ENCODE measurements around the gene ZDHHC14. TPM values are rescaled to one million over a fixed set of nuclear protein-coding genes. Genes with fewer than 3 reads are reported as not detected.
A peak's percentile ranks its signal among the peaks of the same experiment; 100 is the strongest.

Gene ZDHHC14
- total RNA-seq, 4 donors from 2014 or later, result 7.3 to 14.4 (median 8.1) TPM

- no peak for ATAC-seq
- WGBS, 2 donors (ENCODE audit: low coverage in 1 of 2), result 67 to 88% methylated on average over 3 to 19 of the region's 25 CpGs
- Histone ChIP-seq H3K36me3 (no peaks in the 10 kb centered on the region), H3K27me3 (no peaks in the 10 kb centered on the region), H3K4me3 (peak overlapping the region in 1 of 2 donors; percentile 1), H3K9me3 (no peaks in the 10 kb centered on the region), H3K27ac (no peak overlapping the region), H3K4me1 (peaks cover 0 to 4% (median 0%) of the 10 kb centered on the region in 3 donors)
- TF ChIP-seq, protein P1, sequence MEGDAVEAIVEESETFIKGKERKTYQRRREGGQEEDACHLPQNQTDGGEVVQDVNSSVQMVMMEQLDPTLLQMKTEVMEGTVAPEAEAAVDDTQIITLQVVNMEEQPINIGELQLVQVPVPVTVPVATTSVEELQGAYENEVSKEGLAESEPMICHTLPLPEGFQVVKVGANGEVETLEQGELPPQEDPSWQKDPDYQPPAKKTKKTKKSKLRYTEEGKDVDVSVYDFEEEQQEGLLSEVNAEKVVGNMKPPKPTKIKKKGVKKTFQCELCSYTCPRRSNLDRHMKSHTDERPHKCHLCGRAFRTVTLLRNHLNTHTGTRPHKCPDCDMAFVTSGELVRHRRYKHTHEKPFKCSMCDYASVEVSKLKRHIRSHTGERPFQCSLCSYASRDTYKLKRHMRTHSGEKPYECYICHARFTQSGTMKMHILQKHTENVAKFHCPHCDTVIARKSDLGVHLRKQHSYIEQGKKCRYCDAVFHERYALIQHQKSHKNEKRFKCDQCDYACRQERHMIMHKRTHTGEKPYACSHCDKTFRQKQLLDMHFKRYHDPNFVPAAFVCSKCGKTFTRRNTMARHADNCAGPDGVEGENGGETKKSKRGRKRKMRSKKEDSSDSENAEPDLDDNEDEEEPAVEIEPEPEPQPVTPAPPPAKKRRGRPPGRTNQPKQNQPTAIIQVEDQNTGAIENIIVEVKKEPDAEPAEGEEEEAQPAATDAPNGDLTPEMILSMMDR (IDR thresholded peaks at IDR 0.05), result no peak
- TF ChIP-seq POLR2AphosphoS5 (IDR thresholded peaks at IDR 0.05) (no peak), POLR2A (IDR thresholded peaks at IDR 0.05) (no peak), EP300 (IDR thresholded peaks at IDR 0.05) (no peak)
Observed at GRCh38 chr6:157455731-157456523, 74.9 kb downstream of the ZDHHC14 start.

GRCh38 chr6:157456524-157456829, 75.5 kb downstream of the ZDHHC14 start:
- WGBS, 2 donors (ENCODE audit: low coverage in 1 of 2), result 71 to 73% methylated on average over 3 to 4 of the region's 4 CpGs

GRCh38 chr6:157457787-157458186, 76.8 kb downstream of the ZDHHC14 start:
- whole genome bisulfite sequencing, 2 donors (ENCODE audit: low coverage in 1 of 2), result 82 to 86% methylated on average over 4 to 6 of the region's 6 CpGs
- no peak overlapping the region for H3K27ac ChIP-seq

More at GRCh38 chr6:157456524-157456829, 75.5 kb downstream of the ZDHHC14 start:
- no peaks in the 10 kb centered on the region for H3K27me3 ChIP-seq
- H3K27ac ChIP-seq, result no peak overlapping the region
- TF ChIP-seq, protein P1 (IDR thresholded peaks at IDR 0.05), result no peak
- no peak for TF ChIP-seq POLR2AphosphoS5 (IDR thresholded peaks at IDR 0.05)
- no peak for TF ChIP-seq POLR2A (IDR thresholded peaks at IDR 0.05)
- TF ChIP-seq EP300 (IDR thresholded peaks at IDR 0.05), result no peak
- no peak for ATAC-seq
- H3K4me1 ChIP-seq, result peaks cover 0 to 10% (median 0%) of the 10 kb centered on the region in 3 donors
- no peaks in the 10 kb centered on the region for H3K9me3 ChIP-seq
- H3K4me3 ChIP-seq, result no peak overlapping the region
- H3K36me3 ChIP-seq, result no peaks in the 10 kb centered on the region

DNA sequence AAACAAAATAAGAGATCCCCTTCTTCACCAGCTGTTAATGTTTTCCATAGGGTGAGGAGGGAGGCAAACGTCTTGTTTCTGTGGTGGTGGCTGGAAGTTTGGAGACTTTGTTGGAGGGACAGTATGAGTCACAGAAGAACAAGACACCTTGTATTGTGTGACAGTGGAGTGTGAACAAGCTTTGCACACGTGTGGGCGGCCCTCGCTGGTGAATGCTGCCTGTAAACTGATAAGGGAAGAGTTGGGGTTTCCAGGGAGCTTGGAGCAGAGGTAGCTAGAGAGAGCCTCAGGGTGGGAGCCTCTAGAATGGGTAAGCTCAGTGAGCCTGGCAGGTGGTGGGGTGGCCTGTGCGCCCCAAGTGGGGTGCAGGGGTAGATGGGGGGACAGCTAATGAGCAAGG, 78.3 kb downstream of the ZDHHC14 start:
- Histone ChIP-seq H3K27ac (no peak overlapping the region), H3K4me1 (peaks cover 0 to 10% (median 0%) of the 10 kb centered on the region in 3 donors)

More at GRCh38 chr6:157457787-157458186, 76.8 kb downstream of the ZDHHC14 start:
- Histone ChIP-seq H3K4me1 (peaks cover 0 to 10% (median 0%) of the 10 kb centered on the region in 3 donors), H3K36me3 (no peaks in the 10 kb centered on the region), H3K27me3 (no peaks in the 10 kb centered on the region), H3K4me3 (no peak overlapping the region), H3K9me3 (no peaks in the 10 kb centered on the region)
- ATAC-seq, result no peak
- TF ChIP-seq POLR2AphosphoS5 (IDR thresholded peaks at IDR 0.05), result no peak

GRCh38 chr6:157460182-157460999, 79.4 kb downstream of the ZDHHC14 start:
- H3K36me3 ChIP-seq, result no peaks in the 10 kb centered on the region
- ATAC-seq, result no peak
- no peak overlapping the region for H3K27ac ChIP-seq
- peaks cover 0 to 10% (median 0%) of the 10 kb centered on the region in 3 donors for H3K4me1 ChIP-seq
- TF ChIP-seq POLR2A (IDR thresholded peaks at IDR 0.05) (no peak), EP300 (IDR thresholded peaks at IDR 0.05) (no peak), POLR2AphosphoS5 (IDR thresholded peaks at IDR 0.05) (no peak)
- TF ChIP-seq, protein P1 (IDR thresholded peaks at IDR 0.05), result no peak
- H3K9me3 ChIP-seq, result no peaks in the 10 kb centered on the region
- H3K27me3 ChIP-seq, result no peaks in the 10 kb centered on the region
- no peak overlapping the region for H3K4me3 ChIP-seq
- WGBS, 2 donors (ENCODE audit: low coverage in 1 of 2), result 82 to 87% methylated on average over 4 to 5 of the region's 9 CpGs

More for the DNA sequence above, 78.3 kb downstream of the ZDHHC14 start:
- no peak for ATAC-seq
- H3K36me3 ChIP-seq, result no peaks in the 10 kb centered on the region
- H3K27me3 ChIP-seq, result no peaks in the 10 kb centered on the region
- H3K4me3 ChIP-seq, result no peak overlapping the region
- WGBS, 2 donors (ENCODE audit: low coverage in 1 of 2), result 81 to 89% methylated on average over 5 of the region's 5 CpGs
- no peaks in the 10 kb centered on the region for H3K9me3 ChIP-seq
- no peak for TF ChIP-seq POLR2A (IDR thresholded peaks at IDR 0.05)
- no peak for TF ChIP-seq POLR2AphosphoS5 (IDR thresholded peaks at IDR 0.05)
- TF ChIP-seq, protein P1 (IDR thresholded peaks at IDR 0.05), result no peak
- no peak for TF ChIP-seq EP300 (IDR thresholded peaks at IDR 0.05)
